HEK293 (cell line): ENCODE data around the gene PIM3.

Experiments
- CTCF ChIA-PET: fragments of 350-600 bp; formaldehyde crosslinking; extraction: SDS; loops from one replicate; lab custom pipeline; 2021; ENCODE audit warnings: antibody characterized with exemption; lab: Yijun Ruan, JAX
- POLR2A ChIA-PET: fragments of 300-600 bp; formaldehyde crosslinking; extraction: SDS; loops from one replicate; lab custom pipeline; 2020; ENCODE audit warnings: antibody characterized with exemption, inconsistent platforms; lab: Yijun Ruan, JAX
- H3K27ac ChIP-seq: fragments of 200-500 bp; sonication (Bioruptor generic); 2 replicates; pipeline ENCODE4 v1.5.1; 2014; ENCODE audit warnings: low read depth, low read length, control low read depth, inconsistent platforms; ENCODE audit errors: extremely low read depth
- H3K36me3 ChIP-seq, 2 experiments: fragments of 200-500 bp in 1 of 2; sonication (Bioruptor generic) in 1 of 2; 1 replicate in 1 of 2; 2 replicates in 1 of 2; pipeline ENCODE4 v1.5.1; 2014 to 2017; ENCODE audit warnings: inconsistent platforms in 2 of 2, low read length in 2 of 2; ENCODE audit not compliant: control insufficient read depth in 2 of 2, insufficient read depth in 1 of 2
- H3K4me1 ChIP-seq: fragments of 200-500 bp; sonication (Bioruptor generic); 2 replicates; pipeline ENCODE4 v1.5.1; 2014; ENCODE audit warnings: mild to moderate bottlenecking, low read length, inconsistent platforms; ENCODE audit not compliant: control insufficient read depth, insufficient read depth
- H3K4me3 ChIP-seq: 2 replicates; pipeline ENCODE4 v1.5.1; 2011; ENCODE audit warnings: low read depth, mild to moderate bottlenecking, control low read depth, low read length, moderate library complexity
- H3K9me3 ChIP-seq: fragments of 200-500 bp; sonication (Bioruptor generic); 2 replicates; pipeline ENCODE4 v1.5.1; 2014; ENCODE audit warnings: low read depth, low read length, inconsistent platforms; ENCODE audit not compliant: control insufficient read depth, insufficient read depth
- PRDM2 ChIP-seq: fragments of 450-650 bp; formaldehyde crosslinking; IDR thresholded peaks from 2 replicates; pipeline ENCODE4 v1.5.1; 2016; ENCODE audit warnings: missing biosample characterization, missing genetic modification characterization, borderline replicate concordance
- REST ChIP-seq: fragments of 450-650 bp; formaldehyde crosslinking; IDR thresholded peaks from 2 replicates; pipeline ENCODE4 v1.5.1; 2016; ENCODE audit warnings: missing biosample characterization, missing genetic modification characterization
- SP2 ChIP-seq: fragments of 450-650 bp; formaldehyde crosslinking; IDR thresholded peaks from 2 replicates; pipeline ENCODE4 v1.5.1; 2016; ENCODE audit warnings: missing biosample characterization, missing genetic modification characterization
- ZIC2 ChIP-seq: fragments of 450-650 bp; formaldehyde crosslinking; IDR thresholded peaks from 2 replicates; pipeline ENCODE4 v1.5.1; 2016; ENCODE audit warnings: missing biosample characterization, missing genetic modification characterization
- ZNF174 ChIP-seq: fragments of 450-650 bp; formaldehyde crosslinking; IDR thresholded peaks from 2 replicates; pipeline ENCODE4 v1.5.0; 2017; ENCODE audit warnings: missing biosample characterization, mild to moderate bottlenecking, missing genetic modification characterization
- ZNF2 ChIP-seq: fragments of 450-650 bp; formaldehyde crosslinking; IDR thresholded peaks from 2 replicates; pipeline ENCODE4 v1.5.1; 2016; ENCODE audit warnings: missing biosample characterization, missing genetic modification characterization
- ZNF548 ChIP-seq: fragments of 450-650 bp; formaldehyde crosslinking; IDR thresholded peaks from 2 replicates; pipeline ENCODE4 v1.5.1; 2016; ENCODE audit warnings: missing biosample characterization, missing genetic modification characterization
- ZNF596 ChIP-seq: fragments of 450-650 bp; IDR thresholded peaks from 2 replicates; pipeline ENCODE4 v1.5.0; 2018; ENCODE audit warnings: missing biosample characterization, mild to moderate bottlenecking, missing genetic modification characterization, moderate library complexity
- ZNF624 ChIP-seq: fragments of 450-650 bp; formaldehyde crosslinking; IDR thresholded peaks from 2 replicates; pipeline ENCODE4 v1.5.1; 2017; ENCODE audit warnings: missing biosample characterization, missing genetic modification characterization
- ZNF704 ChIP-seq: fragments of 450-650 bp; formaldehyde crosslinking; IDR thresholded peaks from 2 replicates; pipeline ENCODE4 v1.5.1; 2016; ENCODE audit warnings: missing biosample characterization, missing genetic modification characterization
- ZNF776 ChIP-seq: fragments of 450-650 bp; formaldehyde crosslinking; IDR thresholded peaks from 2 replicates; pipeline ENCODE4 v1.5.0; 2017; ENCODE audit warnings: missing biosample characterization, missing genetic modification characterization, borderline replicate concordance

Gene PIM3

GRCh38 chr22:49992921-49993648 is 32.5 kb downstream of the PIM3 start (continued):
- TF ChIP-seq REST (no peak), ZNF2 (0 out of 2 replicates have a peak, but pooled peaks have one; percentile 24), ZNF548 (tag by site-specific recombination) (no peak)

DNA sequence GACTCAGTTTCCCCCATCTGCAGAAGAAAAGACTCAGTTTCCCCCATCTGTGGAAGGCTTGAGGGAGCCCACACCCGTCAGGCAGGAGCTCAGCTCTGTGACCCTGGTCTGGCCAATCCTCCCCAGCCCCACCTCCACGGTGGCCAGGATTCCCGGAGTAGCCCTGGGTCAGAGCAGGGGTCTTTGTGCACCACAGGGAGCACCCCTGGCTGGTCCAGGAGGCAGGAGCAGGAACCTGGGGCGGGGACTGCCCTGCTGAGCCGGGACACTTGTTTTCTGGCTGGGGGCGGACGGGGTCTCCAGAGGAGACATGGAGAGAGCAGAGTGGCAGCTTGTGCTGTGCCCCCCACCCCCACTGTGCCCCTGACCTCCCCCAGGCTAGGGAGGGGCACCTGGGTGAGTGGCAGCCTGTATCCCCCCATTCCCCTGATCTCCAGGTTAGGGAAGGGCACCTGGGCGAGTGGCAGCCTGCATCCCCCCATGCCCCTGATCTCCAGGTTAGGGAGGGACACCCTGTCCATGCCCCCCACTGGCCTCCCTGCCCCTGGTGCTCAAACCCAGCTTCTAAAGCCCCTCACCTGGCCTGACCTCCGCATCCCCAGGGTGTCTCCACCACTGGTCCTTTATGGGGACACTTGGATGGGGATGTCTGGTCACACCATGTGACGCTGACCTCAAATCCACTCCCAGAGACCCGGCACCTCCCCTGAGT is 33.2 kb downstream of the PIM3 start:
- Histone ChIP-seq H3K4me3 (no peak overlapping the region), H3K4me1 (no peaks in the 10 kb centered on the region), H3K36me3 (no peaks in the 10 kb centered on the region), H3K9me3 (no peaks in the 10 kb centered on the region), H3K27ac (no peak overlapping the region)
- POLR2A ChIA-PET = interaction anchor here (1.0 kb wide), 1 partner anchor 9 kb away, joined by 3 read pairs; no protein-coding TSS in a partner anchor
- peak; percentile 15; the same call in 1 of the 2 replicates for TF ChIP-seq ZIC2 (tag by site-specific recombination)
- no peak for TF ChIP-seq SP2 (tag by site-specific recombination)
- TF ChIP-seq ZNF624 (tag by site-specific recombination) = no peak
- TF ChIP-seq ZNF596 = no peak
- no peak for TF ChIP-seq PRDM2 (tag by site-specific recombination)
- no peak for TF ChIP-seq ZNF776 (tag by site-specific recombination)
- TF ChIP-seq ZNF704 (tag by site-specific recombination) = no peak
- TF ChIP-seq ZNF174 (tag by site-specific recombination) = no peak
- CTCF ChIA-PET = interaction anchor here (0.6 to 2.3 kb wide), 11 partner anchors 8 to 164 kb away, joined by 3 to 11 read pairs (median 3); no protein-coding TSS in a partner anchor
